OCI-LY1 (cell line): ENCODE measurements around the gene CD48.

Source experiments
- H2AFZ ChIP-seq: fragments of 200-600 bp; sonication (generic), shearing (Covaris generic); 2 replicates; pipeline ENCODE4 v1.6.0; 2014; ENCODE audit warnings: antibody characterized with exemption, mild to moderate bottlenecking, low read length
- H3F3A ChIP-seq: fragments of 200-600 bp; sonication (generic), shearing (Covaris generic); 2 replicates; pipeline ENCODE4 v1.6.0; 2014; ENCODE audit warnings: mild to moderate bottlenecking, antibody characterized with exemption, low read length, moderate library complexity; ENCODE audit not compliant: insufficient read depth
- H3K27ac ChIP-seq: fragments of 200-600 bp; sonication (generic); 2 replicates; pipeline ENCODE4 v1.5.1; 2014; ENCODE audit warnings: low read length, mixed run types, mild to moderate bottlenecking, low read depth; ENCODE audit not compliant: poor library complexity, severe bottlenecking
- H3K27me3 ChIP-seq: fragments of 200-600 bp; sonication (generic); 2 replicates; pipeline ENCODE4 v1.6.0; 2014; ENCODE audit warnings: antibody characterized with exemption, mild to moderate bottlenecking, low read length, moderate library complexity; ENCODE audit not compliant: insufficient read depth
- H3K36me3 ChIP-seq: fragments of 200-600 bp; sonication (generic); 2 replicates; pipeline ENCODE4 v1.6.1; 2014; ENCODE audit warnings: mild to moderate bottlenecking, antibody characterized with exemption, low read length, moderate library complexity, mixed read lengths; ENCODE audit not compliant: insufficient read depth
- H3K4me1 ChIP-seq: fragments of 200-600 bp; sonication (generic); 2 replicates; pipeline ENCODE4 v1.5.1; 2014; ENCODE audit warnings: mild to moderate bottlenecking, low read length, moderate library complexity; ENCODE audit not compliant: insufficient read depth, severe bottlenecking
- H3K4me2 ChIP-seq: fragments of 200-600 bp; sonication (generic), shearing (Covaris generic); 2 replicates; pipeline ENCODE4 v1.6.1; 2014; ENCODE audit warnings: low read length
- H3K4me3 ChIP-seq: fragments of 200-600 bp; sonication (generic); 2 replicates; pipeline ENCODE4 v1.5.1; 2014; ENCODE audit warnings: low read length, low read depth, mild to moderate bottlenecking, mixed read lengths; ENCODE audit not compliant: poor library complexity, severe bottlenecking
- H3K79me2 ChIP-seq: fragments of 200-600 bp; shearing (Covaris generic); 2 replicates; pipeline ENCODE4 v1.6.1; 2016; ENCODE audit warnings: mixed run types, low read length, mixed read lengths; ENCODE audit not compliant: insufficient read depth
- H3K9ac ChIP-seq: fragments of 200-600 bp; sonication (generic), shearing (Covaris generic); 2 replicates; pipeline ENCODE4 v1.6.1; 2014; ENCODE audit warnings: mild to moderate bottlenecking, low read length, mixed read lengths
- H3K9me2 ChIP-seq: fragments of 200-600 bp; sonication (generic), shearing (Covaris generic); 2 replicates; pipeline ENCODE4 v1.6.1; 2014; ENCODE audit warnings: low read depth, mild to moderate bottlenecking, low read length, mixed read lengths
- H3K9me3 ChIP-seq: fragments of 200-600 bp; shearing (Covaris generic); 2 replicates; pipeline ENCODE4 v1.6.1; 2014; ENCODE audit warnings: low read length, mixed read lengths
- H4K20me1 ChIP-seq: fragments of 200-600 bp; sonication (generic), shearing (Covaris generic); 2 replicates; pipeline ENCODE4 v1.6.0; 2016; ENCODE audit warnings: mild to moderate bottlenecking, low read length; ENCODE audit not compliant: insufficient read depth
- EZH2 ChIP-seq: fragments of 200-600 bp; sonication (generic), shearing (Covaris generic); IDR thresholded peaks from 2 replicates; pipeline ENCODE4 v1.8.0; 2017; ENCODE audit warnings: borderline replicate concordance, mixed run types, mild to moderate bottlenecking, antibody characterized with exemption, low read length, moderate library complexity, mixed read lengths
- TF ChIP-seq, protein P1 (sequence below): fragments of 200-600 bp; sonication (generic), shearing (Covaris generic); IDR thresholded peaks from 2 replicates; pipeline ENCODE4 v1.5.1; 2017; ENCODE audit warnings: mild to moderate bottlenecking, antibody characterized with exemption, low read length, moderate library complexity, mixed read lengths

Gene CD48

DNA sequence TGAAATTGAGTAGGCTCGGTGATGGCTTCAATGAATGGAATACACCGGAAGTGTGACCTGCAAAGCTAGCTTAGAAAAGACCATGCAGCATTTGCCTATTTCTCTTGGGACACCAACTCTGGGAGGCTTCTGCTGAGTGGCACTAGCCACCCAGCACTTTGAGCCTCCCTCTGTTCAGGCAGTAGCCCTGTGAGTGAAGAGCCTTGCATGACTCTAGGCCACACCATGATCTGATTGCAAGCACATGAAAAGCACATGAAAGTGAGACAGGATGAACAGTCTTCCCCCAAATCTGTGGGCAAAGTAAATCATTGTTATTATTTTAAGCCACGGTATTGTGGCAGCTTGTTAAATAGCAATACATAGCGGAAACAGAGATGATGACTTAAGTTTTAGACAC, 2.8 kb downstream of the CD48 start:
- H3K9me3 ChIP-seq = no peaks in the 10 kb centered on the region
- no peak overlapping the region for H2AFZ ChIP-seq
- peaks cover 66% of the 10 kb centered on the region for H3K79me2 ChIP-seq
- no peak for TF ChIP-seq EZH2
- TF ChIP-seq, protein P1, sequence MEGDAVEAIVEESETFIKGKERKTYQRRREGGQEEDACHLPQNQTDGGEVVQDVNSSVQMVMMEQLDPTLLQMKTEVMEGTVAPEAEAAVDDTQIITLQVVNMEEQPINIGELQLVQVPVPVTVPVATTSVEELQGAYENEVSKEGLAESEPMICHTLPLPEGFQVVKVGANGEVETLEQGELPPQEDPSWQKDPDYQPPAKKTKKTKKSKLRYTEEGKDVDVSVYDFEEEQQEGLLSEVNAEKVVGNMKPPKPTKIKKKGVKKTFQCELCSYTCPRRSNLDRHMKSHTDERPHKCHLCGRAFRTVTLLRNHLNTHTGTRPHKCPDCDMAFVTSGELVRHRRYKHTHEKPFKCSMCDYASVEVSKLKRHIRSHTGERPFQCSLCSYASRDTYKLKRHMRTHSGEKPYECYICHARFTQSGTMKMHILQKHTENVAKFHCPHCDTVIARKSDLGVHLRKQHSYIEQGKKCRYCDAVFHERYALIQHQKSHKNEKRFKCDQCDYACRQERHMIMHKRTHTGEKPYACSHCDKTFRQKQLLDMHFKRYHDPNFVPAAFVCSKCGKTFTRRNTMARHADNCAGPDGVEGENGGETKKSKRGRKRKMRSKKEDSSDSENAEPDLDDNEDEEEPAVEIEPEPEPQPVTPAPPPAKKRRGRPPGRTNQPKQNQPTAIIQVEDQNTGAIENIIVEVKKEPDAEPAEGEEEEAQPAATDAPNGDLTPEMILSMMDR = no peak
- peak overlapping the region; percentile 90 for H3K4me2 ChIP-seq
- H3K4me3 ChIP-seq = peak overlapping the region; percentile 80
- H3K36me3 ChIP-seq = peaks cover 9% of the 10 kb centered on the region; the same call in 1 of the 2 replicates
- H3K27me3 ChIP-seq = no peaks in the 10 kb centered on the region
- peak overlapping the region; percentile 93 for H3K27ac ChIP-seq
- H3K9ac ChIP-seq = peak overlapping the region; percentile 95
- H3K9me2 ChIP-seq = no peaks in the 10 kb centered on the region
- no peaks in the 10 kb centered on the region for H3F3A ChIP-seq
- H3K4me1 ChIP-seq = peaks cover 93% of the 10 kb centered on the region
- H4K20me1 ChIP-seq = no peaks in the 10 kb centered on the region

DNA sequence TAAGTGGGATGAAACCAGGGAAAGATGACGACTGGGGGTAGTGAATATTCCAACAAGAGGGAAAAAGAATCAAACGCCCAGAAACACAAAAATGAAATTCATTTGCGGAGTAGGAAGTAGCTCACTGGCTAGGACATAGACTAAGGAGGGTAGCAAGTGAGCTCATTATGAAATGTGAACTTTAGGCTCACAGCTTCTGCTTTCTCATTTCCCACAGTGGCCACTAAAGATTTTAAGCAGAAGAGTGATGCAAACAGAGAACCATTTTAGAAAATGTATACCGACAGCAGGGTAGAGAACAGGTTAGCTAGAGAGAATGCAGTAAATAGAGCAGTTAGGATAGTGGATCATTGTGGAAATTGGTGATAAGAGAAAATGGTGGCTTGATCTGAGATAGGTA, 3.5 kb downstream of the CD48 start:
- Histone ChIP-seq H3K36me3 (peaks cover 16% of the 10 kb centered on the region; the same call in 1 of the 2 replicates), H3F3A (no peaks in the 10 kb centered on the region), H3K9ac (peak overlapping the region; percentile 95), H3K9me3 (no peaks in the 10 kb centered on the region), H3K4me3 (peak overlapping the region; percentile 80), H2AFZ (no peak overlapping the region), H3K4me1 (peaks cover 94% of the 10 kb centered on the region), H3K27me3 (no peaks in the 10 kb centered on the region), H3K4me2 (peak overlapping the region; percentile 90), H3K9me2 (no peaks in the 10 kb centered on the region), H3K27ac (peak overlapping the region; percentile 93), H4K20me1 (no peaks in the 10 kb centered on the region), H3K79me2 (peaks cover 72% of the 10 kb centered on the region)
- TF ChIP-seq, protein P1 = no peak
- no peak for TF ChIP-seq EZH2

DNA sequence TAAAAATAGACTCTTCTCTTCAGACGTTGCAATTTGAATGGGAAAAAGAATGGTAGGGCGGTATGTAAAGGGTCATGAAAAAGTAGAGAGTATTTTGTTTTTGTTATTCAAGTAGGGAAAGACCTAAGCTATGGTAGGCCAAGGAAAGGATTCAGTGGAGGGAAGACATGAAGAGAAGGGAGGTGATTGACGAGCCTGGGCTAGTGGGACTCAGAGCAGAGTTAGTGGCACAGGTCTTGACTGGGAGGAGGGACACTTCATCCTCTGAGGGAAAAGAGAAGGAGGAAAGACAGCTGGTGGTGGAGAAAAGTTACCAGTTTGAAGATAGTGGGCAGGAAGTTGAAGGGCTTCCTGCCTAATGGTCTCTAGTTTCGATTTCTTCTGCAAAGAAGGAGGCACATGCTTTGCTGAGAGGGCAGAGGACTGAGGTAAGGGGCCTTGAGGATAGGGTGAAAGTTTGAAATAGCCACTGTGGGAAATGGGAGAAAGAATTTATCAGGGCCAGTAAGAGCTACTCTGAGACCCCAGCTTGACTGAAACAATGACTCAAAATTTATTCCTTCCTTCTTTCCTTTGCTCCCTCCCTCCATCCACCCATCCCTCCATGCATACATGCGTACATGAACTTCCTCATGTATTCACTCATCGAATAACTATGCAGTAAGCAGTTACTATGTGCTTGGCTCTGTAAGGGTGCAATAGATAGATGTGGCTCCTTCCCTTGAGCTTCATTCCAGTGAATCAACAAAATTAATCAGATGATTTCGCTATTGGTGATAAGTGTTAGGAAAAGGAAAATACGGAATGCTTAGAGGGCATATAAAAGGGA, 4.2 kb downstream of the CD48 start:
- Histone ChIP-seq H3K27ac (peak overlapping the region; percentile 93), H3K4me3 (peak overlapping the region; percentile 80), H3K9ac (peak overlapping the region; percentile 95), H3K9me3 (no peaks in the 10 kb centered on the region), H3K9me2 (no peaks in the 10 kb centered on the region), H3K27me3 (no peaks in the 10 kb centered on the region), H3K4me2 (peak overlapping the region; percentile 90), H3K4me1 (peaks cover 88% of the 10 kb centered on the region), H2AFZ (no peak overlapping the region), H3F3A (no peaks in the 10 kb centered on the region), H4K20me1 (no peaks in the 10 kb centered on the region), H3K79me2 (peaks cover 72% of the 10 kb centered on the region), H3K36me3 (peaks cover 22% of the 10 kb centered on the region; the same call in 1 of the 2 replicates)
- TF ChIP-seq, protein P1 = no peak
- no peak for TF ChIP-seq EZH2
